Midbrain (tissue), 1 donor: ENCODE measurements around the gene GATA1.
"Not testable (repeated sequence)": the region's sequence is repeated elsewhere in the genome, so short reads cannot be mapped to it uniquely, and the experiment has no call there.

Experiments used
- DNase-seq: peaks from one replicate; lab custom pipeline; 2025; lab: John Stamatoyannopoulos, UW

The GATA1 gene

GRCh38 chrX:48814722-48815121 is 28.3 kb downstream of the GATA1 start:
- no peak for DNase-seq

DNA sequence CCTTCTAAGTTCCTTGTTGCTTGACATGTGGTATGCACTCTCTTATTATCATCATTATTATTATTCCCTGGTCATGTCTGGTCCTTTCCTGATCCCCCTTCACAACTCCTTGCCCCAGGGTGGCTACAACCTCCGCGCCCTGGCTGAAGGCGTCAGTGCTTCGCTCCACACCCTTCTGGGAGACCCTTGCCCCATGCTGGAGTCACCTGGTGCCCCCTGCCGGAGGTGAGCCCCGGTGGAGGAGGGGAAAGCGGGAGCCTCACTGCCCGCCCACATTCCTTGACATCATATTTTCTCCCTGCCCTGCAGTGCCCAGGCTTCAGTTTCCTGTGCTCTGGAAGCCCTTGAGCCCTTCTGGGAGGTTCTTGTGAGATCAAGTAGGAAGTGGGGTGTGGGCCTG is 28.9 kb downstream of the GATA1 start:
- DNase-seq: no peak

DNA sequence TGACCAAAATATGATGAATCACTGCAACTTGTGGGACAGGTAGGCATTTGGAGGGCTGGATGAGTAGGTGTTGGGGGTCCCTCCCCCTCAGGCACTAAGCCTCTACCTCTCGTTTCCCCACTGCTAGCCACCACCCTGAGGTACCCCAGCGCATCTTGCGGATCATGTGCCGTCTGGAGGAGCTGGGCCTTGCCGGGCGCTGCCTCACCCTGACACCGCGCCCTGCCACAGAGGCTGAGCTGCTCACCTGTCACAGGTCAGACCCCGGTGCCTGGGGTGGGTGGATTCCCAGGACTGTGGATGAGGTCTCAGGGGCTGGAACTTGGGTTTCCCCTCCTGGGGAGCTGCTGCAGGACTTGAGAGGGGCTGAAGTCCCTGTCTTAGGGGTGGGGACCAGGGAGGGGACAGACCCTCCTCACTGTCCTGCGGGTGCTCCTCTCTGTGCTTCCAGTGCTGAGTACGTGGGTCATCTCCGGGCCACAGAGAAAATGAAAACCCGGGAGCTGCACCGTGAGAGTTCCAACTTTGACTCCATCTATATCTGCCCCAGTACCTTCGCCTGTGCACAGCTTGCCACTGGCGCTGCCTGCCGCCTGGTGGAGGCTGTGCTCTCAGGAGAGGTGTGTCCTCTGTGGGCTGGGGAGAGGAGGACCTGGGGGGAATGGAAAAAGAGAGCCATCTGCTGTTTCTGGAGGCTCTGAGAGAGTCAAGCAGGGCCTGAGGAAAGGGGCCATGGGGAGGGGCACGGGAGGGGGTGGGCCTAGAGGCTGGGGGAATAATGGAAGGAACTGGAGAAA is 29.8 kb downstream of the GATA1 start:
- DNase-seq: no peak

DNA sequence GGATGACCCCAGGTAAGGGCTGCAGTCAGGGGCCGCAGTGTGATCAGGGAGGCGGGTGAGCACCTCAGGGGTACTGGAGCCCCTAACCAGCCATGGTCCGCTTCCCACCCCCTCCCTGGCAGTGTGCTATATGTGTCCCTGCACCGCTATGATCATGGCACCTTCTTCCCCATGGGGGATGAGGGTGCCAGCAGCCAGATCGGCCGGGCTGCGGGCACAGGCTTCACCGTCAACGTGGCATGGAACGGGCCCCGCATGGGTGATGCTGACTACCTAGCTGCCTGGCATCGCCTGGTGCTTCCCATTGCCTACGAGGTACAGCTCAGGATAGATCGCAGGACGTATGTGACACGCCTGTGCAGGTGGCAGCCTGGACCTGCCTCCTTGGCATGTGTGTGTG is 31.7 kb downstream of the GATA1 start:
- DNase-seq: no peak

GRCh38 chrX:48818866-48819265 is 32.5 kb downstream of the GATA1 start:
- DNase-seq: no peak

- not testable (repeated sequence) for DNase-seq
These were observed 33.0 kb downstream of the GATA1 start for GRCh38 chrX:48819394-48819793.

- DNase-seq: no peak
These were observed 36.7 kb downstream of the GATA1 start for GRCh38 chrX:48823053-48823452.

DNA sequence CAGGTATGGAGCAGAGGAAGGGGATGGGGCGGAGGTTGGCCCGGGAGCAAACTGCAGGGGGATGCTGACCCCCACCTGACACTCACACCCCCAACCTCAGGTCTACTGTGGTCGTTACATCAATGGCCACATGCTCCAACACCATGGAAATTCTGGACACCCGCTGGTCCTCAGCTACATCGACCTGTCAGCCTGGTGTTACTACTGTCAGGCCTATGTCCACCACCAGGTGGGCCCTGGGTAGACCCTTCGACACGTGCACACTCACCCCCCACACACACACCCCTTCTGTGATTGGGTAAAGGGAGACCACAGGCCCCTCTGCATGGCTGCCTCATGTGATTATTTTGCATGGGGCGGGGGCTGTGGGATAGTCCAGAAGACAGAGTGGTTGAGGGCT is 37.7 kb downstream of the GATA1 start:
- DNase-seq: no peak

DNA sequence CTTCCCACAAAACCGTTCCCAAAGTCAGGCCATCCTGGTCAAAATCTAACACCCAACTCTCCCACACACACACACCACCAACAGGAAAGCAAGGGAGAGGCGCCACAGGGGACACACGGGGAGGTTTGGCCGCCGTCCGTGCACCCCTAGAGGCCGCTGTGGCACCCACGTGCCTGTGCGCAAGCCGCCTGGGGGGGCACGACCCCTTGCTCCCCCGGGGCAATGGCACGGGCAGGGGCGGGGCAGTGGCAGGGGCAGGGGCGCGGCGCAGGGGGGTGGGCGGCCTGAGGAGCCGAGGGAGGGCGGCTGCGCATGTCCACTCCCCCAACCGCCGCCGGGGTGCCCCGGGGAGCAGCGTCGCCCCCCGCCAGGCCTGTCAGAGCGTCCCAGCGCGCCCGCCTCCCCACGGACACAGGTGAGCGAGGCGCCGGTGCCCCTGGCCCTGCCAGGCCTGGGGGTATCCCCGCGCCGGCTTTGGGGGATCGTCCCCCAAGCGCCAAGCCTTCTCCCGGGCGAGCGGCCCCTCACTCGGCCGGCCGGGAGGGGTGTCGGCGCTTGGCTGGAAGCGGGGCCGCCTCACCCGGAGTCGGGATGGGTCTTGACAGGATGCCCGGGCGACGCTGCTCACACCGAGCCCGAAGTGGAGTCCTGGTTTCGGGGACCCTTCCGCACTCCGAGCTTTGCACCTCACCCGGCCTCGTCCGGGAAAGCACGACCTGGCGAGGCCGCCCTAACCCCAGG is 39.9 kb downstream of the GATA1 start, which contains the start of gene ERAS:
TSS of gene ERAS (plus strand) at position 379 of the 741 bp plus-strand sequence. CDS start 2,611 bp downstream, outside the sequence.
- no peak for DNase-seq

GRCh38 chrX:48826876-48827653 is 40.7 kb downstream of the GATA1 start:
- no peak for DNase-seq

- DNase-seq: no peak
These were observed 41.2 kb downstream of the GATA1 start for GRCh38 chrX:48827654-48827968.

DNA sequence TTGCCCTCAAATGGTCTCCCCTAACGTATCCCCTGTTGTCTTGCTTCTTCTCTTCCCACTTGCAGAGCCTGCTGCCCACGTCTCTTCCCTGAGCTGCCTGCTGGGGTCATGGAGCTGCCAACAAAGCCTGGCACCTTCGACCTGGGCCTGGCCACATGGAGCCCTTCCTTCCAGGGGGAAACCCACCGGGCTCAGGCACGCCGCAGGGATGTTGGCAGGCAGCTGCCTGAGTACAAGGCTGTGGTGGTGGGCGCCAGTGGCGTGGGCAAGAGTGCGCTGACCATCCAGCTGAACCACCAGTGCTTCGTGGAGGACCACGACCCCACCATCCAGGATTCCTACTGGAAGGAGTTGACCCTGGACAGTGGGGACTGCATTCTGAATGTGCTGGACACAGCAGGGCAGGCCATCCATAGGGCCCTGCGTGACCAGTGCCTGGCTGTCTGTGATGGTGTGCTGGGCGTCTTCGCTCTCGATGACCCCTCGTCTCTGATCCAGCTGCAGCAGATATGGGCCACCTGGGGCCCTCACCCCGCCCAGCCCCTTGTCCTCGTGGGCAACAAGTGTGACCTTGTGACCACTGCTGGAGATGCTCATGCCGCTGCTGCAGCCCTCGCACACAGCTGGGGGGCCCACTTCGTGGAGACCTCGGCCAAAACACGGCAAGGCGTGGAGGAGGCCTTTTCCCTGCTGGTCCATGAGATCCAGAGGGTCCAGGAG is 42.8 kb downstream of the GATA1 start:
- DNase-seq: no peak

- no peak for DNase-seq
These were observed 44.9 kb downstream of the GATA1 start for GRCh38 chrX:48831136-48831908.

- DNase-seq: no peak
These were observed 45.5 kb downstream of the GATA1 start for GRCh38 chrX:48831909-48832291.

- peak; percentile 0 for DNase-seq
These were observed 47.2 kb downstream of the GATA1 start for GRCh38 chrX:48833542-48834138.

DNA sequence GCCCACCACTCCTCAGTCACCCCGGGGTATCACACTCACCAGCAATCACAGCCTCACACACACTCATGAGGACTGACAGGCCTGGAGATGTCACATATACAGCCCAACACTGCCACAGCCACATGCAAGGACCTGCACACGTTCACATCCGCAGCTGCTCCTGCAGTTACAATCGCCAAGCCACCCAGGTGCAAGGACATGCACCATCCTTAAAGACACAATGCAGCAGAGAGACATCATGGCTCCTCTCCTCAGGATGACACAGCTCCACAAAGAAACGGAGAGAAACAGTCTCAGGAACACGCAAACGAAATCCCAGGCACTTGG is 48.0 kb downstream of the GATA1 start:
- no peak for DNase-seq

- DNase-seq: peak; percentile 16
These were observed 49.3 kb downstream of the GATA1 start, which contains the start of gene PCSK1N for GRCh38 chrX:48835524-48836329. TSS of gene PCSK1N (minus strand) at chrX:48835610. CDS start at chrX:48835532, 78 bp downstream.

- DNase-seq: no peak
These were observed 53.3 kb downstream of the GATA1 start for GRCh38 chrX:48839686-48840085.
